ENCODE measurements around the gene ZNF787.

Gene ZNF787

GRCh38 chr19:56142897-56143434, 21.9 kb upstream of the ZNF787 start:
- peaks cover 8% of the 10 kb centered on the region for H3K36me3 ChIP-seq
- peaks cover 26 to 31% of the 10 kb centered on the region in 2 experiments for H3K4me1 ChIP-seq (ENCODE audit: control insufficient read depth in 1 of 2, insufficient read depth in 1 of 2, low read depth in 1 of 2, low read length in 1 of 2)
- no peak for TF ChIP-seq CTCF (IDR thresholded peaks at IDR 0.05)
- no peaks in the 10 kb centered on the region for H3K27me3 ChIP-seq
- H3K4me3 ChIP-seq (ENCODE audit: low read depth in 1 of 2, low read length in 1 of 2), result no peak overlapping the region
- no peaks in the 10 kb centered on the region for H3K9me3 ChIP-seq
- H3K27ac ChIP-seq, result no peak overlapping the region

DNA sequence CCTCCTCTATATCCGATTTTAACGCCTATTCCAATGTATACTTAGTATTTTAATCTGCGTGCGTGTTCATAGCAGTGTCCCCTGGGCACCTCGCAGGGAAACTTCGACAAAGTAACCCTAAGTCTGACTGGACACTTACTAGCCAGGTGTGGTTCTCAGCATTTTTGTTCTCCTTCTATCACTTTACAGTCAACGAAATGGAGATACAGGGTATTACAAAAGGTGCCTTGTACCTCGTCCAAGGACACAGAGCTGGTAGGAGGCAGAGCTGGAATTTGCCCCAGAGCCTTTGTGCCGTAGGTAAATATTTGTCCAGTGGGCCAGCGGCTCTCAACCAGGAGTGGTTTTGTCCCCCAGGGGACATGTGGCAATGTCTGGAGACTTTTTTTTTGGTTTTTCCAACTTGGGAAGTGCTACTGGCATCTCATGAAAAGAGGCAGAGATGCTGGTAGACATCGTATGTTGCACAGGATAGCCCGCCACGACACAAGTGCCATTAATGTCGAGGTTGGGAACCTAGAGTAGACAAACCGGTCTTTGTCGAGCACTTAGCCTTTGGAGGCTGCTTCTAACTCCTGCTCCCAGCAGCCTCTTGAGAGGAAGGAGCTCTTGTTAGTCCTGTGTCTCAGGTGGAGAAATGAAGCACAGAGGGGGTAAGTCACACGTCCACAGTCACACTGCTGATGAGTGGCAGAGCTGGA, 21.1 kb upstream of the ZNF787 start:
- peak overlapping the region; percentile 89 for H3K27ac ChIP-seq
- no peaks in the 10 kb centered on the region for H3K9me3 ChIP-seq
- H3K36me3 ChIP-seq, result peaks cover under 1% of the 10 kb centered on the region
- TF ChIP-seq CTCF (IDR thresholded peaks at IDR 0.05), result no peak
- H3K4me1 ChIP-seq (ENCODE audit: control insufficient read depth in 1 of 2, insufficient read depth in 1 of 2, low read depth in 1 of 2, low read length in 1 of 2), result peaks cover 33 to 38% of the 10 kb centered on the region in 2 experiments
- H3K27me3 ChIP-seq, result no peaks in the 10 kb centered on the region
- peak overlapping the region in 1 of 2 experiments; percentile 31 for H3K4me3 ChIP-seq (ENCODE audit: low read depth in 1 of 2, low read length in 1 of 2)

- H3K4me1 ChIP-seq (ENCODE audit: control insufficient read depth in 1 of 2, insufficient read depth in 1 of 2, low read depth in 1 of 2, low read length in 1 of 2), result peaks cover 40 to 44% of the 10 kb centered on the region in 2 experiments
Observed at GRCh38 chr19:56141417-56141993, 20.4 kb upstream of the ZNF787 start.

DNA sequence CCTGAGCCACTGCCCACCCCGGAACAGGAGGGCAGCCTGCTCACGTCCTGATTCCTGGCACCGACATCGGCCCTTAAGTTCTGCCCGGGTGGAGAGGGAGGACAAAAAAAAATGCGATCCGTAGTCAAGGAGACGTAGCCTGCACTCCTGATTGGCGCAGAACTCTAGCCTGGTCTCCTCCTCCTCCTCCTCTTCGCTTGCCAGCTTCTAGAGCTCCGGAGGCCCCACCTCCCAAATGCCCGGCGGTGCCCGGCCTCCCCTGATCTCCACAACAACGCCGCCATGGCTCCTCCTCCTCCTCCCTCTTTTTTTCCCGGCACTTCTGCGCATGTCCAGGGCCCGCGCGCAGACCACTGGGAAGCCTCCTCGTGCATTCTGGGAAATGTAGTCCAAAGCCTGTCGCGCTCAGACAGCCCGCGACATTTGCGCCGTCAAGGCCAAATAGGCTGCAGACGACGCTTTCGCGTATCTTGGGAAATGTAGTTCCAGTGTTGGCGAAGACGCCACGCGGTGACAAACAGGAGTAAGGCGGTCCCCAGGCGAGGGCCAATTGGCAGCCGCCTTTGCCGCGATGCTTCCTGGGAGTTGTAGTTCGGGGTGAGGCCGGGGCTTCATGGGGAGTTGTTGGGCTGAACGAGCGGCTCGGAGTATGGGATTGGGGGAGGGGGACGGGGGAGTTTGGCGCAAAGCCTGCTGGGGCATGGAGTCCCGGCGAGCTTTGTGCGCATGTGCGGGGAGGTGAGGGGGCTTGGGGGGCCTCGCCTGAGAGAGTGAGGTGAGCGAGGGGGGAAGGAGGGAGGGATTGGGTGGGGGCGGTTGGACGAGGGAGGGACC, 19.7 kb upstream of the ZNF787 start, which contains the start of gene ZNF444:
Gene ZNF444 (plus strand): TSS at position 705 of the 834 bp plus-strand sequence. CDS start 5,625 bp downstream, outside the sequence.
- no peaks in the 10 kb centered on the region for H3K36me3 ChIP-seq
- TF ChIP-seq CTCF (IDR thresholded peaks at IDR 0.05), result peak; percentile 35
- peaks cover 47 to 48% of the 10 kb centered on the region in 2 experiments for H3K4me1 ChIP-seq (ENCODE audit: control insufficient read depth in 1 of 2, insufficient read depth in 1 of 2, low read depth in 1 of 2, low read length in 1 of 2)
- peak within 1 kb of the TSS; percentile 89 for H3K27ac ChIP-seq
- no peaks in the 10 kb centered on the region for H3K9me3 ChIP-seq
- no peaks in the 10 kb centered on the region for H3K27me3 ChIP-seq
- peak within 1 kb of the TSS; percentile 69 to 84 for H3K4me3 ChIP-seq (ENCODE audit: low read depth in 1 of 2, low read length in 1 of 2)

More at GRCh38 chr19:56141417-56141993, 20.4 kb upstream of the ZNF787 start:
- TF ChIP-seq CTCF (IDR thresholded peaks at IDR 0.05), result no peak
- H3K4me3 ChIP-seq (ENCODE audit: low read depth in 1 of 2, low read length in 1 of 2), result peak overlapping the region; percentile 69 to 84
- H3K36me3 ChIP-seq, result no peaks in the 10 kb centered on the region
- H3K9me3 ChIP-seq, result no peaks in the 10 kb centered on the region
- no peaks in the 10 kb centered on the region for H3K27me3 ChIP-seq
- peak overlapping the region; percentile 89 for H3K27ac ChIP-seq

GRCh38 chr19:56139847-56140582, 18.9 kb upstream of the ZNF787 start:
- H3K4me3 ChIP-seq (ENCODE audit: low read depth in 1 of 2, low read length in 1 of 2), result peak overlapping the region; percentile 69 to 84
- H3K4me1 ChIP-seq (ENCODE audit: control insufficient read depth in 1 of 2, insufficient read depth in 1 of 2, low read depth in 1 of 2, low read length in 1 of 2), result peaks cover 55 to 56% of the 10 kb centered on the region in 2 experiments
- peak overlapping the region; percentile 89 for H3K27ac ChIP-seq
- no peak for TF ChIP-seq CTCF (IDR thresholded peaks at IDR 0.05)
- no peaks in the 10 kb centered on the region for H3K36me3 ChIP-seq
- no peaks in the 10 kb centered on the region for H3K27me3 ChIP-seq
- no peaks in the 10 kb centered on the region for H3K9me3 ChIP-seq

Data from neutrophil (primary cell).